ENCODE data around the gene FPR1. TPM values are rescaled to one million over a fixed set of nuclear protein-coding genes. Genes with fewer than 3 reads are reported as not detected.

Gene FPR1
- total and polyA plus RNA-seq, 2 of the 13 experiments (the other 11 are each of a cell fraction or from before 2014, with no cell fraction given) = not detected

GRCh38 chr19:51716925-51717324 is 34.8 kb downstream of the FPR1 start (continued):
- TF ChIP-seq TRIM22 (IDR thresholded peaks at IDR 0.05) (no peak), ZFX (CRISPR knock-in tag; IDR thresholded peaks at IDR 0.05; ENCODE audit: low read depth) (no peak), AFF4 (CRISPR knock-in tag; IDR thresholded peaks at IDR 0.05) (no peak), ZNF749 (CRISPR knock-in tag; IDR thresholded peaks at IDR 0.05; ENCODE audit: borderline replicate concordance) (no peak), MATR3 (CRISPR knock-in tag; IDR thresholded peaks at IDR 0.05) (no peak), ZBTB10 (CRISPR knock-in tag; IDR thresholded peaks at IDR 0.05; ENCODE audit: borderline replicate concordance) (no peak), ZNF777 (CRISPR knock-in tag; IDR thresholded peaks at IDR 0.05) (no peak)
